Right ventricle myocardium superior (tissue), 1 donor: ENCODE measurements around the gene EFEMP2. TPM values are rescaled to one million over a fixed set of nuclear protein-coding genes. Genes with fewer than 3 reads are reported as not detected.

Source experiments
- ATAC-seq: fragments of 200-7000 bp; cut with Tn5 transposase; one replicate; pipeline ENCODE4 v1.9.1; 2020; ENCODE audit warnings: mild to moderate bottlenecking; ENCODE audit not compliant: poor library complexity
- DNase-seq: peaks from one replicate; pipeline ENCODE4 v3.0.0-alpha.2; 2020
- intact Hi-C: fragments of 100-400 bp; cut with DNase I; formaldehyde crosslinking; loops from one replicate; pipeline ENCODE4 v1.11.2; 2022
- total RNA-seq: library from RNA; stranded (reverse); fragmentation: NEBNext Ultra II Directional; extraction: Animal tissue kit (Norgen Biotek cat#: 25700); gene quantifications from one replicate; pipeline ENCODE4 v1.2.1, GENCODE V29; 2021
- donor health status: DM: no; HTN: yes; CAD: no; lungs with severe emphysema.

The EFEMP2 gene
- total RNA-seq, 1 donor from 2014 or later, result 80.0 TPM

DNA sequence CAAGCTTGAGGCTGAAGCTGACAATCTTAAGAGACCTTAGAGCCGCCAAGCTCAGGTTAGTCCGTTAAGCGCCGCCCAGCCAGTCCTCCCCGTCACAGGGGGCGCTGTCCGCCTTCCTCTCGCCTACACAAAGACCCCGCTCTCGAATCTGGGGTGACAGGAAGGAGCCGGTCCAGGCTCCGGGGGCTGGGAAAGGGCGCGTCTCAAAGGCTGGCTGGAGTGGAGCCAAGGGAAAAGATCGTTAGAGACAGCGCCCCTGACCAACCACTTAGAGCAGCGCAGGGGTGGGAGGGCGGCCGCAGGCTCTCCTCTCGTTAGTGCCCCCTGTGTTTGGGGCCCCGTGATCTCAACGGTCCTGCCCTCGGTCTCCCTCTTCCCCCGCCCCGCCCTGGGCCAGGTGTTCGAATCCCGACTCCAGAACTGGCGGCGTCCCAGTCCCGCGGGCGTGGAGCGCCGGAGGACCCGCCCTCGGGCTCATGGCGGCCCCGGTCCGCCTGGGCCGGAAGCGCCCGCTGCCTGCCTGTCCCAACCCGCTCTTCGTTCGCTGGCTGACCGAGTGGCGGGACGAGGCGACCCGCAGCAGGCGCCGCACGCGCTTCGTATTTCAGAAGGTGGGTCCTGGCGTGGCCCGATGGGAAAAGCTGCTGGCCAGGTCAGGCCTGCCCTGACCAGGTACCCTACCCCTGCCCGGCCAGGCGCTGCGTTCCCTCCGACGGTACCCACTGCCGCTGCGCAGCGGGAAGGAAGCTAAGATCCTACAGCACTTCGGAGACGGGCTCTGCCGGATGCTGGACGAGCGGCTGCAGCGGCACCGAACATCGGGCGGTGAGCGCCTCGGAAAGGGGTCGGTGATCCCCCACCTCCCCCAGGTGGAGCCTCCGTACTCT lies 12.1 kb downstream of the EFEMP2 start, which contains the start of gene MUS81:
TSS of gene MUS81 (plus strand) at position 156 of the 887 bp plus-strand sequence. CDS start at position 477, 321 bp downstream.
- ATAC-seq, result peak; percentile 76
- peak; percentile 99 for DNase-seq
- intact Hi-C loops, result no loop called here

DNA sequence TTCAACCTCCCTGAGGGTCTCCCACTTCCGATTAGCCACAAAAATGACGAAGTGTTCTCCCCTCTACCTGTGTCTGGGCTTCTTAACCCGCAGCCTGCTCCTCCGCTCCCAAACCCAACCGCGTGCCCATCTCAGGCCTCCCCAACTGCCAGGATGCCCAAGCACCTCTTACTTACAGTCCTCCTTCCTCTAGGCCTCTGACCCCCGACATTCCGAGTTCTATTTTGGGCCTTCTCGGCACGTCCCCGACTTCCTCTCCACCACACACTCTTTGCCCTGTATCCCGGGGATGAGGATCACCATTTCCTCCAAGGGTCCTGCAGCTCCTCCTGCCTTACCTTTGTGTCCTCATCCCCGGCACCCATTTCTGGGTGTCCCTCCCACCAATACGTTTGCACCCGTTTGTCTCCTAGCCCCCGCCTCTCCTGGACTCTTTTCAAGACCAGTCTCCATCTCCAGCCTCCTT lies 12.8 kb downstream of the EFEMP2 start:
- intact Hi-C loops, result loop anchor here (2.0 kb wide), 1 partner anchor 29 kb away; the partner anchor contains the start of gene FIBP
- DNase-seq (no peak), ATAC-seq (no peak)

DNA sequence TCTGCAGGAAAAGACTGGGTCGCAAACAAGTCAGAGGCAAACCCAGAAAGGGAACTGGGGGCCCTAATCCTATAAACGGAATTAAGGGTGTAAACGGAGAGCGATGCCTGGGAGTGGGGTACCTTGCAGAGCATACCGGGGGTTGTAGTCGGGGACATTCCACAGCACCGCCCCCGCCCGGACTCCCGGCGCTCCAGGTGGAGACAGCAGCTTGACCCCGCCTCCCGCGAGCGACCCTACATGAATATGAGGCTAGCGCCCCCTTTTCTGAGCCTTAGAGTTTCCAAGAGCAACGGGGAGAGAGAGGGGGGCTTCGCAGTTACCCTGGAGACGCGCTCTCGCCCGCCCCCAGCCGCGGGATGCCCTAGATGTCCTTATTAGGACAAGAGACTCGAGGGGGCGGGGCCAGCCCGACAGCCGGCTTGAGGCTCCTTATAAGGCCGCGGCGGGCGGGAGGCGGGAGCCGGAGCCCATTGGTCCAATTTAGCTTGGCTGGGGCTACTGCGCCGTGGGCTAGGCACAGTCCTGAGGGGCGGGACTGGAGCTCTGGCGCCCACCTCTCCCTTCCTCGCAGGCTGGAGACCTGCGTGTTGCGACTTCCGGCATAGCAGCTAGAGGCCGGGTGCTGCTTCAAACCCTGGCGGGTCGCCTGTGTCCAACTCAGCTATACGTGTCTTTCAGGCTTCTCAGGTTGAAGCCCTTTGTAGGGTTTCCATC lies 13.3 kb downstream of the EFEMP2 start:
- intact Hi-C loops, result loop anchor here (2.0 kb wide), 1 partner anchor 30 kb away; the partner anchor contains the start of gene FIBP
- peak; percentile 78 for ATAC-seq
- peak; percentile 100 for DNase-seq

DNA sequence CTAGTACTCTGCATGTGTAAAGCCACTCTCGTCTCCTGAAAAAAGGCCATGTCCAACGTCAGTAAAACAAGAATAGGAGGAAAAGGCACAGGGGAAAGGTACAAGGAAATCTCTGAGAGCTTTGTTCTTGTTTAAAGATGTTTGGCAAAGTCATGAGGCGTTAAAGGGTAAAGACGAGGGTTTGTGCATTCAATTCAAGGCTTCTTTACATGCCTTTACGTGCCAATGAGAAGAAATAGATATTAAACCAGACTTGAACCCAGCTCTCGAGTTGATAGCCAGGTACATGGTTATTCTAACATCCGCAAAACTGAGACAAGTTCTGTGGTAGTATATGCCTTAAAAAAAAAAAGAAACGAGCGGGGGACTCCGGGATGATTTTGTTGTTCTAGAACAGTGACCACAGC lies 13.9 kb downstream of the EFEMP2 start:
- intact Hi-C loops, result loop anchor here (2.0 kb wide), 1 partner anchor 30 kb away; the partner anchor contains the start of gene FIBP
- no peak for DNase-seq
- ATAC-seq, result no peak

DNA sequence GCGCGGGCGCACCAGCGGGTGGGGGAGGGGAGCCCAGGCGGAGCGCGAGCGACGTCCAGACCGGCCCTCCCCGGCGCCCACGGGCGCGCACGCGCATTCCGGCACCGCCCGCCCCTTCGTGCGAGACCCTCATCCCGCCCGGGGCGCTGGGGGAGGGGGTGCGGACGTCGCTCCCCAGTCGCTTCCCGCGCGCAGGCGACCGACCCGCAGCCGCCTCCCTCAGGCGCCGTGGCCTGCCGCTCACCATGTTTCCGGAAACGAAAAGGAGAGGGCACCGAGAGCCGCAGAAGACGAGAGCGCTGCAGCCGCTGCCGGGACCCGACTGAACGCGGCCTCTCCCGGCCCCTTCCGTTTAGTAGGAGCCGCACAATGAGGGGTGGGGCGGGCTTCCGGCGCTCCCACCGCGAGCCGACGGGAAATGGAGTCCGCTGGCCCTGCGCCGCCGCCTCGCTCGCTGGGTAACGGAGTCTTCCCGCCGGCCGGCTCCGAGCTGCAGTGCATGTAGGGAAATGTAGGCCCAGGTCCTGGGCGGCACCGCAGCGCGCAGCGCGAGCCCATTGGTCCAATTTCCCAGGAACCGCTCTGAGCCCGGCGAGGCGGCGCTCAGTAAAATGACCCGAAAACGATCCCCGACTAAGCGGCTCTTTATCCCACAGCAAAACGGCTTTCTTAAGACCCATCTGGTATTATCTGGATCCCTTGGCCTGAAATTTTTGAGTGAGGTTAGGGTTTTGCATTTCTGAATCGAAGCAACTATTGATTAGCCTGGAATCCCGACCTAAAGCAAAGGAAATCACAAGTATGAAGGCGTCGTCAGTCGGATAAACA lies 14.5 kb downstream of the EFEMP2 start, which contains the start of gene CFL1:
TSS of gene CFL1 (minus strand) at position 328 of the 828 bp plus-strand sequence. CDS start at position 247, 81 bp downstream.
- ATAC-seq (peak; percentile 80), DNase-seq (peak; percentile 100)
- intact Hi-C loops, result loop anchor here (2.0 kb wide), 1 partner anchor 31 kb away; the partner anchor contains the start of gene FIBP

DNA sequence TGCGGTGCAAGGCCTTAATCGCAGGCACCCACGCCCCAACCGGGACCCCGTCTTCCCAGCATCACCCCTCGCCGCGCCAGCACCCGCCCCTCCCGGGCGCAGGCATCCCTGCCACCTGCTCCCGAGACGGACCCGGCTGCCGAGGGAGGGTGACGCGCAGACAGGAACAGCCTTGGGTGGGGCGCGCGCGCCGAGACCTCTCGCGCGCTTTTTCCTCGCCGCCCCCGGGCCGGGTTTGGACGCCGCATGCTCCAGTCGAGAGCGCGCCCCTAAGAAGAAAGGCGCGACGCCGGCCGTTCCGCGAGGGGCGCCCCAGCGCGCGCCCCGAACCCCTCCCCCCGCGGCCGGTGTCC lies 15.1 kb downstream of the EFEMP2 start:
- no peak for ATAC-seq

DNA sequence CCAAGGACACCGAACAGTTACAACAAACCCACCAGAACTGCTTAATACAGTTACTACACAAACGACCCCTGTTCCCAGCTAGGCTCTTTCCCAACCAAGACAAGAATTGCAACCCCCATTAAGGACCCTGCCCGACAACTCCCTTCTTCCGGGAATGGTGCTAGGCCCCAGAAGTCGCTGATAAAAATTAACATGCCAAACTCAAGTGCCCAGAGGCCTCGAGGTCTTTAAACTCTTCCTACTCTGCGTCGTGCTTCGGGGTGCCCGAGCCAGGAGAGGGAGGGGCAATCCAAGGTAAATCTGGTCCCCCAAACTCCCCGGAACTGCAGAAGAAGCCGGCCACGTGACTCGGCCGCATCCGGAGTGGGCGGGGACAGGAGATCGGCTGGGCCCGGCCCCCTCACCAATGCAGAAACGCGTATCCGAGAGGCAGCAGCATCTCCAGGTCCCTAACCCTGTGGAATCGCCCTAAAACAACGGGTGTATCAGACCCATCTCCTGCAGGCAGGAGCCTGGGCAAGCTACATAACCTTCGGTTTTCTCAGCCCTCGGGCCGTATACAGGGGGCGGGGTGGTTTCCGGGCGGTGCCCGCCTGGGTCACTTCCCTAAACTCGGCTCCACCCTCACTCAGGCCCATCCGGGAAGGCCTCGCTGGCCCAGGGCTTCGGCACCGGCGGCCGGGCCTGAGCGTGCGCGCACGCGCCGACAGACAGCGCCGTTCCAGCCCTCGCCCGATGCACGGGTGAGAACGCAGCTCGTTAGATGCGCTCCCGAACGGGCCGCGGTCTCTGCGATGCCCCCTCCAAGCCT lies 15.7 kb downstream of the EFEMP2 start:
- ATAC-seq, result peak; percentile 32
- peak; percentile 92 for DNase-seq
- intact Hi-C loops, result no loop called here

More for the DNA sequence above, 15.1 kb downstream of the EFEMP2 start:
- DNase-seq, result peak; percentile 69
- intact Hi-C loops, result no loop called here

DNA sequence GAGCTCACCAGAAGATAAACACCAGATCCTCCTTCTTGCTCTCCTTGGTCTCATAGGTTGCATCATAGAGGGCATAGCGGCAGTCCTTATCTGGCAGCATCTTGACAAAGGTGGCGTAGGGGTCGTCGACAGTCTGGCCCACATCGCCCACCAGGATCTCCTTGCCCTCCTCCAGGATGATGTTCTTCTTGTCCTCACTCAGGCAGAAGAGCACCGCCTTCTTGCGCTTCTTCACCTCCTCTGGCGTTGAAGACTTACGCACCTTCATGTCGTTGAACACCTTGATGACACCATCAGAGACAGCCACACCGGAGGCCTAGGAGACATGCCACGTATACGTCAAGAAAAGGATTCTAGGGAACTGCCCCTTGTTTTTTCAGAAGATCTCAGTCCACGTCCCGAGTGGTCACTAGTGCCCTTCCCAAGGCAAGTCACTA lies 16.7 kb downstream of the EFEMP2 start:
- intact Hi-C loops, result no loop called here
- DNase-seq (no peak), ATAC-seq (no peak)

DNA sequence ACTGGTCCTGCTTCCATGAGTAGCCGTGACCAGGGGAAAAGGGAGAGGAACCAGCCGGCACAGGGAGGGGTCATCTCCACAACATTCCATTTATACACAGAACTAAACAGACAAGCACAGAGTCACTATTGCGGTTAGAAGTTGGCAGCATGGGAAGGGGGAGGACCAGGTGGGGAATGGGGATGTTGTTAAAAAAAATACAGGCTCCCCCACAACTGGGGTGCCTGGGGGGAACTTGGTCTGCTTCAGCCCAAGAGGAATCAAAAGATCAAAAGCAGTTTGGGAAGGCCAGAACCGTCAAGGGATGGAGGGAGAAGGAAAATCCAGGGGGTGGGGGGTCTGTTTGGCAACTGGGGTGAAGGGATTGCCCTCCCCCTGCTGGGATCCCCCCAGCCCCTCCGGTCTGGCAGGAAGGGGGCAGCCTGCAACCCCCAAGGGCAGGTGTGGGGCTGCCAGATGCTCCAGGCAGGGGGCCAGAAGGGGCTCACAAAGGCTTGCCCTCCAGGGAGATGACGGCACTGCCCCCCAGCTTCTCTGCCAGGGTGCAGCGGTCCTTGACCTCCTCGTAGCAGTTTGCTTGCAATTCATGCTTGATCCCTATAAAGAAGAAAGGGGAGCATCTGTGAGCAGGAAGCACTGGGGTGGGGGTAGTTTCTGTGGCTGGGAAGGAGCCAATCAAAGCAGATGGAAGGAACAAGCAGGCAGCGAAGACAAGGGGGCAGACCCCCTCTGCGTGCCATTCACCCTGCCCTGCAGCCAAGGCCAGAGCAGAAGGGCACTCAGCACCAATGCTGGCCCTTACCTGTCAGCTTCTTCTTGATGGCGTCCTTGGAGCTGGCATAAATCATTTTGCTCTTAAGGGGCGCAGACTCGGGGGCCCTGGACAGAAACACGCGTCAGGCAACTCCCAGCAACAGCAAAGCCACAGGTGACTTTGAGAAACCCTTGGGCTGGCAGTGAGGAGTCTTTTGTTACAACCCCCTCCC lies 17.5 kb downstream of the EFEMP2 start:
- no peak for DNase-seq
- intact Hi-C loops, result no loop called here
- ATAC-seq, result no peak

DNA sequence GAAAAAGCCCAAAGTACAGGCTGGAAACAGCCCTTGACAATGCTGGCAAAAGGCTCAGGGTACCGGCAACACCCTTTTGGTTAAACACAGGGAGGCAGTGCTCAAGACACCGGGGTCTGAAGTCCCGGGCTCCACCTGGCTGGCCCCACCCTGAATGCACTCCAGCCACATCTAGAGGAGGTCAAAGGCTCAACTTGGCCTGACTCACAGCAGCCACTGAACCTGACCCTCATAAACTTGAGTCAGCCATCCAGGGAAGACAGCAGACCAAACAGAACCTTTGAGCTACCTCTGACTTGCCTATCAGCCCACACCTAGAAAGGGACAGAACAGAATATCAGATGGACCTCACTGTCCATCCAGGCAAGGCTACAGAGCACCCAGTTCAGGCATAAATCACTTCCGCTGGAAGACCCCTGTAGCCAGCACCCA lies 18.4 kb downstream of the EFEMP2 start:
- intact Hi-C loops, result no loop called here
- ATAC-seq (no peak), DNase-seq (no peak)

DNA sequence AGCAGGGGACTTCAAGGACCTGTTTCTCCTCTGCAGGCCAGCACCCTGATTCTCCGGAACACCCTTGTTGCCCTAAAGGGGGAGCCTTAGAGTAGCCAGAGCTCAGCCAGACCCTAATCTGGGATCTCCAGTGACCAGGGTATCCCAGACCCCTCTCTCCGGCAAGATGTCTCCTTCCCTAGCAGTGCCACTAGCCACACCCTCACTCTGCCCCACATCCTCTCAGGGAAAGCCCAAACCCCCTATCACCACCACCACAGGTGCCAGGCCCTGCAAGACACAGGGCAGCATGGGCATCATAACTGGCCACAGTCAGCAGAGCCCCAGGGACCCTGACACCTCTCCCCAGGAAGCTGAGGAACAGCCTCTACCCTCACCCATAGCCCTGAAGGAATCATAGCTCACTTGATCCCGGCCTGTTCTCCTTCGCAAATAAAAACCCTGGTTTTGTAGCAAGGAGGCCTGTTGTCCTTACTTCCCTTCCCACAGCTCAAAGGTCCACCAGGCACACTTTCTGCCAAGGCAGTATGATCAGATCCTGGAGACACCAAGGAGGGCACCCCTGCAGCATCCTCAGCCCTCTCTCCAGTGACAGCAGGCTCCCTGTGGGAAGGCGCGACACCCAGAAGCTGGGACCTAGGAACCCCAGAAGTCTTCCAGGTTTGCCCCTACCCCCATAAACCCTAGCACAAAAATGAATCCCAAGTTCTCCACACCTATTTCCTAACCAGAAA lies 19.2 kb downstream of the EFEMP2 start:
- intact Hi-C loops, result no loop called here
- DNase-seq, result no peak
- no peak for ATAC-seq

DNA sequence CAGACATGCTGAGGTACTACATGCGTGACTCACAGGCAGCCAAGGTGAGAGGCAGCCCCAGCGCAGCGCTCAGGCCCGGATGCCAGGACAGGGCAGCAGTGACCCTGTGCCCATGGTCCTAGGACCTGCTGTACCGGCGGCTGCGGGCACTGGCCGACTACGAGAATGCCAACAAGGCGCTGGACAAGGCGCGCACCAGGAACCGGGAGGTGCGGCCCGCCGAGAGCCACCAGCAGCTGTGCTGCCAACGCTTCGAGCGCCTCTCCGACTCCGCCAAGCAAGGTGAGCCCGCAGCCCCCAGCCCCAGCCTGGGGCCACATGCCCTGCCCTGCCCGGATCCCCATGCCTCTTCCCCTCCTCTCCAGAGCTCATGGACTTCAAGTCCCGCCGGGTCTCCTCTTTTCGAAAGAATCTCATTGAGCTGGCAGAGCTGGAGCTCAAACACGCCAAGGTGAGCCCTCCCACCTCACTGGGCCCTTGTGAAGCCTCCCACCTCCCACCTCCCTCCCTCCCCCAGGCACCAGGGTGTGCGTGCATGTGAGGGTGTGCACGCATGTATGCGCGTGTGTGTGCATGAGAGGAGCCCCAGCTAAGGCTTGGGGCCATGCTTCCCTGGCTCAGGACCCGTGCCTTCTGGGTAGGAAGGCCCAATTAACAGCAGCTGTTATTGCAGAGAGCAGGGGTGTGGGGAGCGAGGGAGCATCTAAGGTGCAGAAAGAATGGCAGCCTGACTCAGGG lies 19.9 kb downstream of the EFEMP2 start:
- DNase-seq (no peak), ATAC-seq (no peak)
- intact Hi-C loops, result no loop called here

DNA sequence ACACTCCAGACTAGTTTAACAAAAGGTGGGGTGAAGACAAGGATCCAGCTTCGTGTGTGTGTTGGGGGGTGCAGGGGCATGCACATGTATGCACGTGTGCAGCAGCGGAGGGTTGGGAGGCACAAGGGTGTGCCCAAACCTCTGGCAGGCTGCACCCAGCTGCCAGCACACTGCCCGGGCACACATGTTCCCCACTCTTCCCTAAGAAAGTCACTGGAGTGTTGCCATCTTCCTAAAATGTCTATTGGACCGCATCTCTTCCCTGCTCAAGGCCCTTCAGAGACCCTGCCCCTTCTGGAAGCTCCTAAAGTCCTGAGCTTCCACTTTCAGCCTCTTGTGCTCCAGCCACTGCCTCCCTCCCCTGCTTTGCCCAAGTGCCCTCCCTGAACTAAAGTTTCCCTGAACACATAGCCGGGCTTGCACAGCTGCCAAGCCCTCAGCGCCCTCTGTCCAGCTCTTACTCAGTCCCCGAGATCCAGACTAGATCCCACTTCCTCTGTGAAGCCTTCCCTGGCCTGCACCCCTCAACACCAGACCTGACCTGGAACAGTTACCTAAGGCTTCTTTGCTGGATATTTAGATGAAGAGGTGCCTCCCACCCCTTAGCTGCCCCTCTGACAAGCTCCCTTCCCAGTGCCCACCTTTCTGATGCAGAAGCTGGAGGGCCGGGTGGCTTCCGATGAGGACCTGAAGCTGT lies 20.6 kb downstream of the EFEMP2 start:
- ATAC-seq, result no peak

DNA sequence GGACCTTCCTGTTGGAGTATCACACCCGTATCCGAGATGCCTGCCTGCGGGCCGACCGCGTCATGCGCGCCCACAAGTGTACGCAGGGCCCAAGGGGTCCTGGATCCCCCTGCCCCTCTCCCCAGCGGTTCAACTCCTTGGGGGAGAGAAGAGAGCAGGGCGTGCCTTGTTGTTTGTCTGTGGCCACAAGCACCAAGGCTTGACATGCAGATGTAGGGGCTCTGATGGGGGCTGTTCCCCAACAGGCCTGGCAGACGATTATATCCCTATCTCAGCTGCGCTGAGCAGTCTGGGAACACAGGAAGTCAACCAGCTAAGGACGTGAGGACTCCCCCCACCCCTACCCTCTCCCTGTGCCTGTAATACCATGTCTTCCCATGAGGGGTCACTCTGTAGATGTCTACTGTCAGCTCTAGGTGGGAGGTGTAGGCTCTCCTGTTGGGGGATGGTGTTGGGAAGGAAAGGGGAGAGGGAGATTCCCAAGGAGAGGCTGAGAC lies 21.5 kb downstream of the EFEMP2 start:
- ATAC-seq (no peak), DNase-seq (no peak)
- intact Hi-C loops, result no loop called here

More for the DNA sequence above, 20.6 kb downstream of the EFEMP2 start:
- DNase-seq, result no peak
- intact Hi-C loops, result no loop called here
